MM.1S (cell line): ENCODE measurements around the gene STX8.

Experiments used
- DNase-seq: peaks from one replicate; pipeline ENCODE4 v3.0.0-alpha.2; 2015
- H2AFZ ChIP-seq: fragments of 300-600 bp; sonication (generic); 2 replicates; pipeline ENCODE4 v1.6.0; 2016; ENCODE audit warnings: antibody characterized with exemption, low read length
- H3F3A ChIP-seq: fragments of 300-600 bp; sonication (generic); 2 replicates; pipeline ENCODE4 v1.6.1; 2016; ENCODE audit warnings: mild to moderate bottlenecking, antibody characterized with exemption, low read length, moderate library complexity, mixed read lengths; ENCODE audit not compliant: insufficient read depth
- H3K27ac ChIP-seq: fragments of 300-600 bp; sonication (generic); 2 replicates; pipeline ENCODE4 v1.5.1; 2016; ENCODE audit warnings: mild to moderate bottlenecking, low read length
- H3K27me3 ChIP-seq: fragments of 300-600 bp; sonication (generic); replicated peaks from 2 replicates; pipeline ENCODE4 v1.6.0; 2016; ENCODE audit warnings: low read length; ENCODE audit not compliant: insufficient read depth
- H3K36me3 ChIP-seq: fragments of 300-600 bp; sonication (generic); replicated peaks from 2 replicates; pipeline ENCODE4 v1.6.1; 2016; ENCODE audit warnings: mild to moderate bottlenecking, low read length, mixed read lengths; ENCODE audit not compliant: insufficient read depth
- H3K4me1 ChIP-seq: fragments of 300-600 bp; sonication (generic); 2 replicates; pipeline ENCODE4 v1.6.1; 2016; ENCODE audit warnings: low read length, mixed read lengths
- H3K4me2 ChIP-seq: fragments of 300-600 bp; sonication (generic); 2 replicates; pipeline ENCODE4 v1.6.0; 2016; ENCODE audit warnings: low read depth, low read length
- H3K4me3 ChIP-seq: fragments of 300-600 bp; sonication (generic); 2 replicates; pipeline ENCODE4 v1.5.1; 2016; ENCODE audit warnings: low read length, mixed read lengths
- H3K79me2 ChIP-seq: fragments of 300-600 bp; sonication (generic); 2 replicates; pipeline ENCODE4 v1.6.1; 2016; ENCODE audit warnings: mixed run types, low read length, mixed read lengths
- H3K9ac ChIP-seq: fragments of 300-600 bp; sonication (generic); 2 replicates; pipeline ENCODE4 v1.6.1; 2016; ENCODE audit warnings: low read length, mixed read lengths
- H3K9me2 ChIP-seq: fragments of 300-600 bp; sonication (generic); replicated peaks from 2 replicates; pipeline ENCODE4 v1.6.1; 2016; ENCODE audit warnings: mild to moderate bottlenecking, low read length, mixed read lengths; ENCODE audit not compliant: insufficient read depth
- H3K9me3 ChIP-seq: fragments of 300-600 bp; sonication (generic); replicated peaks from 2 replicates; pipeline ENCODE4 v1.6.1; 2016; ENCODE audit warnings: mild to moderate bottlenecking, low read length, mixed read lengths; ENCODE audit not compliant: insufficient read depth
- H4K20me1 ChIP-seq: fragments of 300-600 bp; sonication (generic); 2 replicates; pipeline ENCODE4 v1.6.1; 2016; ENCODE audit warnings: mild to moderate bottlenecking, low read length, moderate library complexity, mixed read lengths; ENCODE audit not compliant: insufficient read depth
- EZH2 ChIP-seq: fragments of 300-600 bp; sonication (generic); optimal IDR thresholded peaks from 2 replicates; pipeline ENCODE3; 2017; ENCODE audit warnings: low read depth, mild to moderate bottlenecking, antibody characterized with exemption, low read length, mixed read lengths
- EZH2phosphoT487 ChIP-seq: fragments of 300-600 bp; sonication (generic); IDR thresholded peaks from 2 replicates; pipeline ENCODE4 v1.6.1; 2018; ENCODE audit warnings: antibody characterized with exemption, low read length
- TF ChIP-seq, protein P1 (sequence below): fragments of 300-600 bp; sonication (generic); IDR thresholded peaks from 2 replicates; pipeline ENCODE4 v1.5.1; 2016; ENCODE audit warnings: antibody characterized with exemption, low read length, mixed read lengths

STX8 gene

DNA sequence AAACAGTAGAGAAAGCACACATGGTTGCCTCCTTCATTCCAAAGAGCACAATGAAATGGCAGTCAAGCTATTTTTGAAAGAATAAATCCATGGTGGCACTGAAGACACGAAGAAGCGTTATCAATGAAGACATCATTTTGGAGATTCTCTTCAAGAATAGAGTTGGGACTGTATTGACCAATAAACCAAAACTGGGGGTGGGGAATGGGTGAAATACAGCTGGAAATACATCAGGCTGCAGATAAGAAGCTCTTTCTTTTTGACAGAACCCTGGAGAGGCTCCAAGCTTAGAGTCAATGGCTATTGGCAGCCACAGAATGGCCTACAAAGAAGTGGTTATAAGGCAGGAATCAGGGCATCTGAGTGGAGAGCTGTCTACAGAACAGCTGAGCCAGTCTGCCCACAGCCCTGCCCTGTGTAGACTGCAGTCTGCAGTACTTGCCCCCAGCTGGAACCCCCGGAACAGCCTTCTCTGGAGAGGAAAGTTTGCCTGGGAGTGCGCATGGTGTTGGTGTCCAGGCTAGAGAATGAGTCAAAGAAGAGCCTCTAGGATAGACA lies 100.4 kb downstream of the STX8 start:
- Histone ChIP-seq H3K27me3 (no peaks in the 10 kb centered on the region), H3K27ac (no peak overlapping the region), H3K9ac (no peak overlapping the region), H3K36me3 (no peaks in the 10 kb centered on the region), H3K9me2 (no peaks in the 10 kb centered on the region), H4K20me1 (no peaks in the 10 kb centered on the region), H3K4me3 (no peak overlapping the region), H2AFZ (no peak overlapping the region), H3K79me2 (no peaks in the 10 kb centered on the region), H3K4me1 (no peaks in the 10 kb centered on the region), H3F3A (no peaks in the 10 kb centered on the region), H3K9me3 (no peaks in the 10 kb centered on the region), H3K4me2 (no peak overlapping the region)
- no peak for DNase-seq
- TF ChIP-seq EZH2 (no peak), EZH2phosphoT487 (no peak)
- TF ChIP-seq, protein P1, sequence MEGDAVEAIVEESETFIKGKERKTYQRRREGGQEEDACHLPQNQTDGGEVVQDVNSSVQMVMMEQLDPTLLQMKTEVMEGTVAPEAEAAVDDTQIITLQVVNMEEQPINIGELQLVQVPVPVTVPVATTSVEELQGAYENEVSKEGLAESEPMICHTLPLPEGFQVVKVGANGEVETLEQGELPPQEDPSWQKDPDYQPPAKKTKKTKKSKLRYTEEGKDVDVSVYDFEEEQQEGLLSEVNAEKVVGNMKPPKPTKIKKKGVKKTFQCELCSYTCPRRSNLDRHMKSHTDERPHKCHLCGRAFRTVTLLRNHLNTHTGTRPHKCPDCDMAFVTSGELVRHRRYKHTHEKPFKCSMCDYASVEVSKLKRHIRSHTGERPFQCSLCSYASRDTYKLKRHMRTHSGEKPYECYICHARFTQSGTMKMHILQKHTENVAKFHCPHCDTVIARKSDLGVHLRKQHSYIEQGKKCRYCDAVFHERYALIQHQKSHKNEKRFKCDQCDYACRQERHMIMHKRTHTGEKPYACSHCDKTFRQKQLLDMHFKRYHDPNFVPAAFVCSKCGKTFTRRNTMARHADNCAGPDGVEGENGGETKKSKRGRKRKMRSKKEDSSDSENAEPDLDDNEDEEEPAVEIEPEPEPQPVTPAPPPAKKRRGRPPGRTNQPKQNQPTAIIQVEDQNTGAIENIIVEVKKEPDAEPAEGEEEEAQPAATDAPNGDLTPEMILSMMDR, result no peak

DNA sequence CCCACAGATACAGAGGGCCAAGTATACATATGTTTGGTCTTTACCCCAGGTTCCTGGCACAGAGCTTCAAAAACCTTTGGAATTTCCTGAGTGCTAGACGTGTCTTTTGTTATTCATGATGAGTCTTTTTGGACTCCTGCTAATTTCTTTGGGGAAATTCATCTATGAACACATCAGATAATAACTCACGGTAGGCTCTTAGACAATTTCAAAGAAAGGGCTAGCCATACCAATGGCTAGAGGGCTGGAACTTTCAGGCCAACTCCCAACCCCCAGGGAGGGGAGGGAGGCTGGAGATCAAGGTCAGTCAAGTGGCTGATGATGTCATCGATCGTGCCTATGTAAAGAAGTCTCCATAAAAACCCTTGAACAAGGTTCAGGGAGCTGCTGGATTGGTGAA lies 101.9 kb downstream of the STX8 start:
- Histone ChIP-seq H3K4me2 (no peak overlapping the region), H3K36me3 (no peaks in the 10 kb centered on the region), H3K79me2 (no peaks in the 10 kb centered on the region), H3K4me1 (no peaks in the 10 kb centered on the region), H2AFZ (no peak overlapping the region), H3K27ac (no peak overlapping the region), H3K9me3 (no peaks in the 10 kb centered on the region), H4K20me1 (no peaks in the 10 kb centered on the region), H3K9me2 (no peaks in the 10 kb centered on the region), H3K27me3 (no peaks in the 10 kb centered on the region), H3F3A (no peaks in the 10 kb centered on the region), H3K4me3 (no peak overlapping the region), H3K9ac (no peak overlapping the region)
- no peak for DNase-seq
- TF ChIP-seq, protein P1, result no peak
- no peak for TF ChIP-seq EZH2

DNA sequence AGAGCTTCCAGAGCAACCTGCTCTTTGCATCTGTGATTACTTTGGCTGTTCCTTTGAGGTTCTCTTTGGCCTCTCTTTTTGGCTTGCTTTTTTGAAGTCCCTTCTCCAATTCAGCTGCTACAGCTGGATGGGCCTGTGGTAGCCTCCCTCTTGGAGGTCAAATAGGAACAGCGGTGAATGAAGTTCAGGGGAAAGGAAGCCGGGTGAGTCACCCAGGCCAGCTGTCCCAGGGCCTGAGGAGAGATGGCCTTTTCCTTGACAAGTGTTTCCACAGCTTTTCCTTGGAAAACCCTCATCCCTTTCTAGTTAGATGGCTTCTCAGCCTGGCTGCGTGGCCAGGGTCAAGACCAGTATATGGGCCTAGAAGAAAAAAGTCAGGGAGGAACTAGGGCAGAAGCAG lies 103.1 kb downstream of the STX8 start:
- Histone ChIP-seq H3K4me3 (no peak overlapping the region), H3K9ac (no peak overlapping the region), H3K27ac (no peak overlapping the region), H3K79me2 (no peaks in the 10 kb centered on the region), H3K9me3 (no peaks in the 10 kb centered on the region), H4K20me1 (no peaks in the 10 kb centered on the region), H2AFZ (no peak overlapping the region), H3K36me3 (no peaks in the 10 kb centered on the region), H3K9me2 (no peaks in the 10 kb centered on the region), H3K4me1 (no peaks in the 10 kb centered on the region), H3K4me2 (no peak overlapping the region), H3F3A (no peaks in the 10 kb centered on the region), H3K27me3 (no peaks in the 10 kb centered on the region)
- TF ChIP-seq EZH2 (no peak), EZH2phosphoT487 (no peak)
- TF ChIP-seq, protein P1, result no peak
- DNase-seq, result no peak
